Subcutaneous abdominal adipose tissue (tissue), 5 donors: ENCODE data around the gene TRAFD1.
"Not testable (repeated sequence)": the region's sequence is repeated elsewhere in the genome, so short reads cannot be mapped to it uniquely, and the experiment has no call there.

ENCODE experiments used
- H3K27ac ChIP-seq: one replicate; pipeline ENCODE4 v1.7.0; 2013; ENCODE audit warnings: low read depth, mild to moderate bottlenecking, inconsistent platforms, low read length, moderate library complexity
- H3K27me3 ChIP-seq, 5 donors: one replicate each; pipeline ENCODE4 v1.7.0; 2013; ENCODE audit warnings: low read length in 5 of 5, inconsistent platforms in 1 of 5; ENCODE audit not compliant: control insufficient read depth in 5 of 5, insufficient read depth in 4 of 5
- H3K36me3 ChIP-seq, 5 donors: one replicate each; pipeline ENCODE4 v1.7.0; 2013; ENCODE audit warnings: low read length in 5 of 5; ENCODE audit not compliant: control insufficient read depth in 5 of 5, insufficient read depth in 5 of 5
- H3K4me1 ChIP-seq, 5 donors: one replicate each; pipeline ENCODE4 v1.7.0; 2013; ENCODE audit warnings: low read length in 5 of 5, mild to moderate bottlenecking in 3 of 5, moderate library complexity in 1 of 5; ENCODE audit not compliant: control insufficient read depth in 5 of 5, insufficient read depth in 5 of 5
- H3K4me3 ChIP-seq, 5 donors: one replicate each; pipeline ENCODE4 v1.7.0; 2013; ENCODE audit warnings: low read length in 5 of 5, low read depth in 1 of 5
- H3K9ac ChIP-seq, 5 donors: one replicate each; pipeline ENCODE4 v1.7.0; 2013; ENCODE audit warnings: low read length in 5 of 5, mild to moderate bottlenecking in 4 of 5, moderate library complexity in 3 of 5
- H3K9me3 ChIP-seq, 5 donors: one replicate each; pipeline ENCODE4 v1.7.0; 2013; ENCODE audit warnings: low read length in 5 of 5; ENCODE audit not compliant: control insufficient read depth in 5 of 5
- donor health status: healthy.
- donor health status: healthy.
- donor health status: healthy.
- donor health status: healthy.
- donor health status: healthy.

Gene TRAFD1

GRCh38 chr12:112102746-112103145, 22.6 kb upstream of the TRAFD1 start:
- Histone ChIP-seq H3K36me3 (peaks cover 7 to 20% (median 11%) of the 10 kb centered on the region in 5 donors), H3K4me1 (peaks cover 1 to 27% (median 23%) of the 10 kb centered on the region in 5 donors)
- H3K27me3 ChIP-seq, H3K9ac ChIP-seq, H3K27ac ChIP-seq, H3K9me3 ChIP-seq, H3K4me3 ChIP-seq: not testable (repeated sequence)

- Histone ChIP-seq H3K4me1 (peaks cover 2 to 34% (median 28%) of the 10 kb centered on the region in 5 donors), H3K4me3 (no peak overlapping the region), H3K9ac (no peak overlapping the region), H3K9me3 (no peaks in the 10 kb centered on the region), H3K27me3 (no peaks in the 10 kb centered on the region), H3K36me3 (peaks cover 4 to 14% (median 11%) of the 10 kb centered on the region in 5 donors), H3K27ac (no peak overlapping the region)
Observed at GRCh38 chr12:112103758-112104503, 21.4 kb upstream of the TRAFD1 start.

GRCh38 chr12:112105891-112106290, 19.5 kb upstream of the TRAFD1 start:
- Histone ChIP-seq H3K27me3 (no peaks in the 10 kb centered on the region), H3K27ac (no peak overlapping the region)

GRCh38 chr12:112107306-112108201, 17.8 kb upstream of the TRAFD1 start:
- Histone ChIP-seq H3K4me3 (peak overlapping the region; percentile 73 to 100 (median 99)), H3K9me3 (no peaks in the 10 kb centered on the region), H3K27ac (peak overlapping the region; percentile 92), H3K36me3 (peaks cover 0 to 2% (median 0%) of the 10 kb centered on the region in 5 donors), H3K9ac (peak overlapping the region; percentile 90 to 100 (median 95)), H3K27me3 (no peaks in the 10 kb centered on the region), H3K4me1 (peaks cover 2 to 37% (median 28%) of the 10 kb centered on the region in 5 donors)

More at GRCh38 chr12:112105891-112106290, 19.5 kb upstream of the TRAFD1 start:
- Histone ChIP-seq H3K9ac (peak overlapping the region in 2 of 5 donors; percentile 1 to 42), H3K9me3 (no peaks in the 10 kb centered on the region), H3K4me3 (no peak overlapping the region), H3K36me3 (peaks cover 3 to 8% (median 5%) of the 10 kb centered on the region in 5 donors), H3K4me1 (peaks cover 2 to 37% (median 28%) of the 10 kb centered on the region in 5 donors)

- H3K9ac ChIP-seq, result peak within 1 kb of the TSS; percentile 90 to 100 (median 95)
- no peaks in the 10 kb centered on the region for H3K27me3 ChIP-seq
- peak within 1 kb of the TSS; percentile 89 to 100 (median 99) for H3K4me3 ChIP-seq
- H3K27ac ChIP-seq, result peak within 1 kb of the TSS; percentile 92
- no peaks in the 10 kb centered on the region for H3K9me3 ChIP-seq
- H3K36me3 ChIP-seq, result peaks cover 0 to 2% (median 0%) of the 10 kb centered on the region in 5 donors
- peaks cover 2 to 37% (median 28%) of the 10 kb centered on the region in 5 donors for H3K4me1 ChIP-seq
Observed at GRCh38 chr12:112108202-112109079, 16.9 kb upstream of the TRAFD1 start, which contains the start of gene NAA25. Gene NAA25 (minus strand): TSS chr12:112108783. CDS start chr12:112108773, 10 bp downstream.

- H3K36me3 ChIP-seq, H3K27me3 ChIP-seq, H3K4me3 ChIP-seq, H3K27ac ChIP-seq, H3K9ac ChIP-seq, H3K9me3 ChIP-seq: not testable (repeated sequence)
- H3K4me1 ChIP-seq, result peaks cover 2 to 25% (median 24%) of the 10 kb centered on the region in 5 donors
Observed at GRCh38 chr12:112110787-112111662, 14.3 kb upstream of the TRAFD1 start.

- Histone ChIP-seq H3K4me3 (no peak overlapping the region), H3K9me3 (no peaks in the 10 kb centered on the region), H3K9ac (no peak overlapping the region), H3K36me3 (no peaks in the 10 kb centered on the region), H3K27ac (no peak overlapping the region), H3K4me1 (peaks cover 8 to 26% (median 24%) of the 10 kb centered on the region in 5 donors), H3K27me3 (no peaks in the 10 kb centered on the region)
Observed at GRCh38 chr12:112111931-112112330, 13.4 kb upstream of the TRAFD1 start.

GRCh38 chr12:112112409-112113133, 12.8 kb upstream of the TRAFD1 start:
- Histone ChIP-seq H3K9me3 (no peaks in the 10 kb centered on the region), H3K4me1 (peaks cover 8 to 24% (median 22%) of the 10 kb centered on the region in 5 donors), H3K36me3 (no peaks in the 10 kb centered on the region), H3K27me3 (no peaks in the 10 kb centered on the region), H3K9ac (no peak overlapping the region), H3K27ac (no peak overlapping the region), H3K4me3 (no peak overlapping the region)
